H9 (cell line): Measurements from ENCODE around the gene DNAJC12. TPM values are rescaled to one million over a fixed set of nuclear protein-coding genes. Genes with fewer than 3 reads are reported as not detected.

Experiments used
- DNase-seq: peaks from one replicate; pipeline ENCODE4 v3.0.0-alpha.2; 2017
- H2AFZ ChIP-seq: one replicate; pipeline ENCODE4 v1.6.1; 2013; ENCODE audit warnings: mild to moderate bottlenecking, low read length, control low read depth, moderate library complexity
- H2AK5ac ChIP-seq: 2 replicates; pipeline ENCODE4 v1.6.1; 2013; ENCODE audit warnings: low read length, control low read depth, mixed read lengths; ENCODE audit not compliant: insufficient read length
- H2BK120ac ChIP-seq: one replicate; pipeline ENCODE4 v1.6.1; 2013; ENCODE audit warnings: low read depth, mild to moderate bottlenecking, low read length, control low read depth, inconsistent platforms; ENCODE audit not compliant: poor library complexity, severe bottlenecking
- H2BK12ac ChIP-seq: 2 replicates; pipeline ENCODE4 v1.6.1; 2013; ENCODE audit warnings: low read length, control low read depth, mixed read lengths, low read depth; ENCODE audit not compliant: insufficient read length
- H2BK15ac ChIP-seq: 2 replicates; pipeline ENCODE4 v1.6.1; 2013; ENCODE audit warnings: low read depth, low read length, control low read depth
- H2BK20ac ChIP-seq: one replicate; pipeline ENCODE4 v1.6.1; 2013; ENCODE audit warnings: low read depth, mild to moderate bottlenecking, low read length, control low read depth, inconsistent platforms; ENCODE audit not compliant: poor library complexity, severe bottlenecking
- H2BK5ac ChIP-seq: 2 replicates; pipeline ENCODE4 v1.6.1; 2013; ENCODE audit warnings: low read length, control low read depth, mixed read lengths; ENCODE audit not compliant: insufficient read length
- H3K14ac ChIP-seq: 2 replicates; pipeline ENCODE4 v1.6.1; 2013; ENCODE audit warnings: low read length, control low read depth; ENCODE audit not compliant: insufficient read depth
- H3K18ac ChIP-seq: 2 replicates; pipeline ENCODE4 v1.6.1; 2013; ENCODE audit warnings: low read depth, mild to moderate bottlenecking, mixed read lengths, low read length, control low read depth; ENCODE audit not compliant: insufficient read length
- H3K23ac ChIP-seq: 2 replicates; pipeline ENCODE4 v1.6.1; 2013; ENCODE audit warnings: low read length, control low read depth, mixed read lengths, low read depth; ENCODE audit not compliant: insufficient read length
- H3K23me2 ChIP-seq: 2 replicates; pipeline ENCODE4 v1.6.1; 2013; ENCODE audit warnings: low read depth, mild to moderate bottlenecking, mixed read lengths, low read length, control low read depth; ENCODE audit not compliant: insufficient read length, poor library complexity, severe bottlenecking
- H3K27ac ChIP-seq: 2 replicates; pipeline ENCODE4 v1.5.1; 2013; ENCODE audit warnings: low read length, control low read depth, mixed read lengths, low read depth; ENCODE audit not compliant: insufficient read length
- H3K27me3 ChIP-seq: 2 replicates; pipeline ENCODE4 v1.6.1; 2013; ENCODE audit warnings: low read length, control low read depth, inconsistent platforms; ENCODE audit not compliant: insufficient read depth
- H3K4ac ChIP-seq: 2 replicates; pipeline ENCODE4 v1.6.1; 2013; ENCODE audit warnings: low read depth, mild to moderate bottlenecking, control low read depth, inconsistent platforms, low read length, moderate library complexity
- H3K4me1 ChIP-seq: 2 replicates; pipeline ENCODE4 v1.6.1; 2013; ENCODE audit warnings: low read length, control low read depth, inconsistent platforms; ENCODE audit not compliant: insufficient read depth
- H3K4me2 ChIP-seq: 2 replicates; pipeline ENCODE4 v1.6.1; 2013; ENCODE audit warnings: low read length, control low read depth, mixed read lengths; ENCODE audit not compliant: insufficient read length, insufficient read depth
- H3K56ac ChIP-seq: 2 replicates; pipeline ENCODE4 v1.6.1; 2013; ENCODE audit warnings: low read depth, mild to moderate bottlenecking, mixed read lengths, low read length, control low read depth; ENCODE audit not compliant: insufficient read length
- H3K79me1 ChIP-seq: 2 replicates; pipeline ENCODE4 v1.6.1; 2013; ENCODE audit warnings: low read depth, mild to moderate bottlenecking, moderate library complexity, low read length, control low read depth, inconsistent platforms; ENCODE audit not compliant: insufficient read depth, poor library complexity, severe bottlenecking
- H3K79me2 ChIP-seq: 2 replicates; pipeline ENCODE4 v1.6.1; 2013; ENCODE audit warnings: low read length, control low read depth, inconsistent platforms; ENCODE audit not compliant: insufficient read depth
- H3K9ac ChIP-seq: 2 replicates; pipeline ENCODE4 v1.6.1; 2013; ENCODE audit warnings: low read length, control low read depth, mixed read lengths; ENCODE audit not compliant: insufficient read length; ENCODE audit errors: extremely low read depth
- H3K9me3 ChIP-seq: one replicate; pipeline ENCODE4 v1.6.1; 2013; ENCODE audit warnings: low read depth, low read length, inconsistent platforms; ENCODE audit not compliant: control insufficient read depth
- H3T11ph ChIP-seq: one replicate; pipeline ENCODE4 v1.6.1; 2013; ENCODE audit warnings: mild to moderate bottlenecking, low read length, control low read depth, inconsistent platforms
- H4K20me1 ChIP-seq: one replicate; pipeline ENCODE4 v1.6.1; 2013; ENCODE audit not compliant: control insufficient read depth, insufficient read length, insufficient read depth
- H4K5ac ChIP-seq: 2 replicates; pipeline ENCODE4 v1.6.1; 2013; ENCODE audit warnings: low read depth, mild to moderate bottlenecking, mixed read lengths, low read length, control low read depth; ENCODE audit not compliant: insufficient read length
- H4K8ac ChIP-seq: replicated peaks from 2 replicates; pipeline ENCODE4 v1.6.1; 2013; ENCODE audit warnings: low read length, control low read depth, mixed read lengths, low read depth; ENCODE audit not compliant: insufficient read length
- H4K91ac ChIP-seq: 2 replicates; pipeline ENCODE4 v1.6.1; 2013; ENCODE audit warnings: low read depth, mild to moderate bottlenecking, moderate library complexity, mixed read lengths, low read length, control low read depth; ENCODE audit not compliant: insufficient read length
- H3K27ac Mint-ChIP-seq, 3 experiments: 2 replicates in 2 of 3; 3 replicates in 1 of 3; pipeline ENCODE4 v1.8.0; 2020 to 2021; ENCODE audit warnings: mixed read lengths in 3 of 3, mild to moderate bottlenecking in 1 of 3, moderate library complexity in 1 of 3
- H3K27me3 Mint-ChIP-seq: 2 replicates; pipeline ENCODE4 v1.8.0; 2021; ENCODE audit warnings: low read depth, mild to moderate bottlenecking, moderate library complexity, mixed read lengths
- H3K36me3 Mint-ChIP-seq, 3 experiments: 2 replicates in 2 of 3; 3 replicates in 1 of 3; pipeline ENCODE4 v1.8.0; 2020 to 2021; ENCODE audit warnings: low read depth in 3 of 3, mixed read lengths in 3 of 3; ENCODE audit not compliant: insufficient read depth in 1 of 3
- H3K4me1 Mint-ChIP-seq, 2 experiments: 2 replicates each; pipeline ENCODE4 v1.8.0; 2020; ENCODE audit warnings: mixed read lengths in 2 of 2
- H3K4me3 Mint-ChIP-seq, 2 experiments: 2 replicates in 1 of 2; 3 replicates in 1 of 2; pipeline ENCODE4 v1.8.0; 2020 to 2021; ENCODE audit warnings: mild to moderate bottlenecking in 2 of 2, mixed read lengths in 2 of 2, moderate library complexity in 1 of 2
- H3K9me3 Mint-ChIP-seq, 2 experiments: 2 replicates in 1 of 2; 3 replicates in 1 of 2; pipeline ENCODE4 v1.8.0; 2020; ENCODE audit warnings: mild to moderate bottlenecking in 2 of 2, mixed read lengths in 2 of 2, moderate library complexity in 1 of 2
- WGBS: extraction: QIAGEN DNeasy Blood & Tissue Kit; methylation state at CpG from one replicate; pipeline ENCODE4 v1.1.7; 2013; ENCODE audit warnings: missing lambda C conversion rate, low lambda C conversion rate, mixed read lengths; ENCODE audit not compliant: insufficient read length; ENCODE audit errors: extremely low coverage; 5-methylcytosine and 5-hydroxymethylcytosine counted together
- total RNA-seq: library from RNA; stranded (reverse); gene quantifications from 2 replicates; pipeline ENCODE4 v1.2.1, GENCODE V29; 2021
- TF ChIP-seq, protein P1 (sequence below): fragments of 200-600 bp; sonication (generic); conservative IDR thresholded peaks from 3 replicates; pipeline ENCODE4 v1.8.0; 2021; ENCODE audit warnings: antibody characterized with exemption, mild to moderate bottlenecking

Gene DNAJC12
- total RNA-seq, 1 experiment from 2014 or later, result 0.85 TPM

DNA sequence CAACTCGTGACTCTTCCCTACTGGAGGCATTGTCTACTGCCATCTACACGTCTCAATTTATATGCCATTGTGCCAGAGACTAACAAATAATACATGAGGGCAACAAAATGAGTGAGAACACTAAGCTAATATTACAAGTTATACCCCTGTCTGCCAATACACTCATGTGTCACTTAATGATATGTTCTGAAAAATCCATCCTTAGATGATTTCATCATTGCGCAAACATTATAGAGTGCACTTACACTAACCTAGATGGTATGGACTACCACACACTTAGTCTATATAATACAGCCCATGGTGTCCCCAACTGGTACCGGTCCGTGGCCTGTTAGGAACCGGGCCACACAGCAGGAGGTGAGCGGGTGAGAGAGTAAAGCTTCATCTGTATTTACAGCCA is 77.7 kb downstream of the DNAJC12 start:
- Mint-ChIP-seq H3K9me3 (peaks cover 0 to 2% of the 10 kb centered on the region in 2 experiments; a peak in 3 of 5 replicates), H3K4me1 (0 out of 4 replicates have a peak, but pooled peaks cover 0 to 2% of the 10 kb centered on the region in 2 experiments), H3K27me3 (peaks cover 6% of the 10 kb centered on the region; the same call in 1 of the 2 replicates), H3K27ac (no peak overlapping the region), H3K4me3 (no peak overlapping the region), H3K36me3 (no peaks in the 10 kb centered on the region; a peak in 1 of 7 replicates)
- TF ChIP-seq, protein P1, sequence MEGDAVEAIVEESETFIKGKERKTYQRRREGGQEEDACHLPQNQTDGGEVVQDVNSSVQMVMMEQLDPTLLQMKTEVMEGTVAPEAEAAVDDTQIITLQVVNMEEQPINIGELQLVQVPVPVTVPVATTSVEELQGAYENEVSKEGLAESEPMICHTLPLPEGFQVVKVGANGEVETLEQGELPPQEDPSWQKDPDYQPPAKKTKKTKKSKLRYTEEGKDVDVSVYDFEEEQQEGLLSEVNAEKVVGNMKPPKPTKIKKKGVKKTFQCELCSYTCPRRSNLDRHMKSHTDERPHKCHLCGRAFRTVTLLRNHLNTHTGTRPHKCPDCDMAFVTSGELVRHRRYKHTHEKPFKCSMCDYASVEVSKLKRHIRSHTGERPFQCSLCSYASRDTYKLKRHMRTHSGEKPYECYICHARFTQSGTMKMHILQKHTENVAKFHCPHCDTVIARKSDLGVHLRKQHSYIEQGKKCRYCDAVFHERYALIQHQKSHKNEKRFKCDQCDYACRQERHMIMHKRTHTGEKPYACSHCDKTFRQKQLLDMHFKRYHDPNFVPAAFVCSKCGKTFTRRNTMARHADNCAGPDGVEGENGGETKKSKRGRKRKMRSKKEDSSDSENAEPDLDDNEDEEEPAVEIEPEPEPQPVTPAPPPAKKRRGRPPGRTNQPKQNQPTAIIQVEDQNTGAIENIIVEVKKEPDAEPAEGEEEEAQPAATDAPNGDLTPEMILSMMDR, result no peak
- Histone ChIP-seq H3T11ph (no peak overlapping the region), H3K4me2 (no peak overlapping the region), H3K9ac (no peak overlapping the region), H3K18ac (no peak overlapping the region), H3K14ac (no peak overlapping the region), H4K91ac (no peak overlapping the region), H2AFZ (no peak overlapping the region), H3K27ac (no peak overlapping the region), H2BK20ac (no peak overlapping the region), H4K8ac (no peak overlapping the region), H3K23ac (no peak overlapping the region), H2BK5ac (no peak overlapping the region), H3K79me1 (no peaks in the 10 kb centered on the region), H2BK12ac (no peak overlapping the region), H3K4me1 (no peaks in the 10 kb centered on the region), H3K56ac (no peak overlapping the region), H2AK5ac (no peak overlapping the region), H2BK120ac (no peak overlapping the region), H3K27me3 (peaks cover 2% of the 10 kb centered on the region; the same call in 1 of the 2 replicates), H3K79me2 (no peaks in the 10 kb centered on the region), H3K23me2 (no peaks in the 10 kb centered on the region), H3K9me3 (no peaks in the 10 kb centered on the region), H4K5ac (no peak overlapping the region), H3K4ac (no peak overlapping the region), H4K20me1 (no peaks in the 10 kb centered on the region), H2BK15ac (no peak overlapping the region)
- no CpG with 5 or more reads among the region's 7 CpGs for WGBS
- DNase-seq, result no peak

Other genes with a start within 250 kb of the DNAJC12 start
- gene CTNNA3, start 142.0 kb downstream of the DNAJC12 start, total RNA-seq, result 2.3 and 3.3 TPM in 2 replicates
- 76.7 and 83.8 TPM in 2 replicates for gene SIRT1, start 46.5 kb upstream of the DNAJC12 start, total RNA-seq
- 24.5 and 28.3 TPM in 2 replicates for gene HERC4, start 237.1 kb upstream of the DNAJC12 start, total RNA-seq